Hepatocyte (in vitro differentiated cells): ENCODE measurements around the gene RBM19.

ENCODE experiments used
- EZH2 ChIP-seq: fragments of 200-600 bp; sonication (generic); IDR thresholded peaks from 2 replicates; pipeline ENCODE4 v1.6.1; 2016; ENCODE audit warnings: antibody characterized with exemption, mild to moderate bottlenecking, borderline replicate concordance
- EZH2phosphoT487 ChIP-seq: fragments of 200-600 bp; sonication (generic); IDR thresholded peaks from one replicate; pipeline ENCODE4 v1.6.1; 2018; ENCODE audit warnings: antibody characterized with exemption, mild to moderate bottlenecking, low read depth, moderate library complexity; ENCODE audit not compliant: unreplicated experiment, severe bottlenecking
- TF ChIP-seq, protein P1 (sequence below): fragments of 200-600 bp; sonication (generic); IDR thresholded peaks from 2 replicates; pipeline ENCODE4 v1.5.1; 2016; ENCODE audit warnings: antibody characterized with exemption, mild to moderate bottlenecking; ENCODE audit not compliant: poor library complexity

DNA sequence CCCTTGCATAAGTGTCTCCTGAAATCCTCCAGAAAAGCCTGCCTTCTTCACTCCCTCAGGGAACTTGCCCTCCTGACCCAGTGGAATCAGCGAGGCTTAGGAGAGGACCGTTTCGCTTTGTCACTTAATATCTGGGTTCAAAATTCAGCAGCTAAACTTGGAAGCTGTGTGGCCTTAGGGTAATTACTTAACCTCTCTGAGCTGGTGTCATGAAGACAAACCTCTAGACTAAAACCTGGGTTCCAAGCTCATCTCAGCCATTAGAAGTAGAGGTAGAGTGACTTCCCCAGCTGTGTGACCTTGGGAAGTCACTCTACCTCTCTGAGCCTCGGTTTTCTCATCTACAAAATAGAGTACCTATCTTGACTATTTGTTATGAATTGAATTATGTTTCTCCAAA lies 18.3 kb upstream of the RBM19 start:
- TF ChIP-seq, protein P1, sequence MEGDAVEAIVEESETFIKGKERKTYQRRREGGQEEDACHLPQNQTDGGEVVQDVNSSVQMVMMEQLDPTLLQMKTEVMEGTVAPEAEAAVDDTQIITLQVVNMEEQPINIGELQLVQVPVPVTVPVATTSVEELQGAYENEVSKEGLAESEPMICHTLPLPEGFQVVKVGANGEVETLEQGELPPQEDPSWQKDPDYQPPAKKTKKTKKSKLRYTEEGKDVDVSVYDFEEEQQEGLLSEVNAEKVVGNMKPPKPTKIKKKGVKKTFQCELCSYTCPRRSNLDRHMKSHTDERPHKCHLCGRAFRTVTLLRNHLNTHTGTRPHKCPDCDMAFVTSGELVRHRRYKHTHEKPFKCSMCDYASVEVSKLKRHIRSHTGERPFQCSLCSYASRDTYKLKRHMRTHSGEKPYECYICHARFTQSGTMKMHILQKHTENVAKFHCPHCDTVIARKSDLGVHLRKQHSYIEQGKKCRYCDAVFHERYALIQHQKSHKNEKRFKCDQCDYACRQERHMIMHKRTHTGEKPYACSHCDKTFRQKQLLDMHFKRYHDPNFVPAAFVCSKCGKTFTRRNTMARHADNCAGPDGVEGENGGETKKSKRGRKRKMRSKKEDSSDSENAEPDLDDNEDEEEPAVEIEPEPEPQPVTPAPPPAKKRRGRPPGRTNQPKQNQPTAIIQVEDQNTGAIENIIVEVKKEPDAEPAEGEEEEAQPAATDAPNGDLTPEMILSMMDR: no peak
- TF ChIP-seq EZH2phosphoT487 (no peak), EZH2 (no peak)
